ENCODE measurements around the gene COPS2.
"Not testable (repeated sequence)": the region's sequence is repeated elsewhere in the genome, so short reads cannot be mapped to it uniquely, and the experiment has no call there.

Gene COPS2

GRCh38 chr15:49155110-49155833 is at the start of gene COPS2:
Gene COPS2, minus strand, starts transcription at chr15:49155599. Its CDS starts 21 bp downstream, at chr15:49155578.
- peak; percentile 97 for DNase-seq

- no peak for DNase-seq
These were observed 44.9 kb upstream of the COPS2 start for GRCh38 chr15:49200347-49200746.

DNA sequence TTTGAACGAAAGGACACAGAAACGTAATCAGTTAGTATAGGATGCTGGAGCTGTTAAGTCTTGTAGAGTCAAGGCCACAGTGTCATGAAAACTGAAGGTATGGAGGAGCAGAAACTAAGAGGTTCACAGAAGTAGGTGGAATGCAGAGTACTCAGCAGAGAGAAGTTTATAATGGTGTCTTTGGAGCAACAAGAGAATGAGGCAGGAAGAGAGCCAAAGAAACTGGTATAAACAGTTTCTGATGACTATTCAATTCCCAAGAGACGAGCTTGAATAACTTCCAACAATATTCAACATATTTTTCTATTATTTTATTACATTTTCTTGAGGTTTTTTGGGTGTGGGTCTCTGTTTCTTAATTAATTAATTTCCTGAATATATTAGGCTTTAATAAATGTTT is 44.3 kb upstream of the COPS2 start:
- DNase-seq = no peak

DNA sequence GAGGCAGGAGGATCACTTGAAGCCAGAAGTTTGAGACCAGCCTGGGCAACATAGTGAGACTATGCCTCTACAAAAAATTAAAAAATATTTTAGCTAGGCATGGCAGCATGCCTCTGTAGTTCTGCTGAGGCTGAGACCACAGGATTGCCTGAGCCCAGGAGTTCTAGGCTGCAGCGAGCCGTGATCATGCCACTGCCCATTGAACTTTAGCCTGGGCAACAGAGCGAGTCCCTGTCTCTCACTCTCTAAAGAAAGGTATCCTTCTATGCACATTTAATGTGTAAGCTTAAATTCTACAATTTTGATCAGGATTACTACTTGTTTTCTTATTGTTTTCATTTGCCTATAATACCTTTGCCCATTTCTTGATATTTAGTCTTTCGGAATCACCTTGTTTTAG is 41.5 kb upstream of the COPS2 start:
- DNase-seq = no peak

DNA sequence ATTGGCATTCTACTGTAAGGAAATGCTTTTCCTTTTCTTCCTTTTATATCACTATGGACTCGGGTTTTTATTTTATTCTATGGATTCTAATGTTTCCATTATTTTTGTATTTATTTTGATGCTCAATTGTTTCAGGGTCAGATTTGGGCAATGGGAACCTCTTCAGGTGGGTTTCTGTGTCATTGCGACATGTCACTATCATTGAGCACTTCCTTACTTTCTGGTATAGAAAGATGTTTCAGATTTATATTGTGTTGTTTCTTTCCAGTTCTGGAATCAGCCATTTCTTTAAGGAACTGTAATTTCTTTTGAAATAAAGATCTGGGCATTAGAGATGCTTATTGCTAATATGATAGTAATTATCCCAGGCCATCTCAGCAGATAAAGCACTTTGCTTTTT is 36.5 kb upstream of the COPS2 start:
- no peak for DNase-seq

DNA sequence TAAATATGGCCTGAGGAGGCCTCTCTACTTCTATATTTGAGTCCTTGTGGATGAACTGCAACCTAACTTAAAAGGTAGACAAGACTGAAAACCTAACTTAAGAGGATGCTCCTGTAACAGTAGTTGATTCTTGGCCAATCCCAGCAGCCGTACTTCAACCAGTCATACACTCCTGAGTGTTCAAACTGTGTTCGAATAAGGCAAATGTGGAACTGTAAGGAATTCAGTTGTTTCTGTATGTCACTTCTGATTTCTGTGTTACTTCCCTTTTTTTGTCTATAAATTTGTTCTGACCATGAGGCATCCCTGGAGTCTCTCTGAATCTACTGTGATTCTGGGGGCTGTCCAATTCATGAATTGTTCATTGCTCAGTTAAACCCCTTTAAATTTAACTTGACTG is 35.2 kb upstream of the COPS2 start:
- DNase-seq = no peak

DNA sequence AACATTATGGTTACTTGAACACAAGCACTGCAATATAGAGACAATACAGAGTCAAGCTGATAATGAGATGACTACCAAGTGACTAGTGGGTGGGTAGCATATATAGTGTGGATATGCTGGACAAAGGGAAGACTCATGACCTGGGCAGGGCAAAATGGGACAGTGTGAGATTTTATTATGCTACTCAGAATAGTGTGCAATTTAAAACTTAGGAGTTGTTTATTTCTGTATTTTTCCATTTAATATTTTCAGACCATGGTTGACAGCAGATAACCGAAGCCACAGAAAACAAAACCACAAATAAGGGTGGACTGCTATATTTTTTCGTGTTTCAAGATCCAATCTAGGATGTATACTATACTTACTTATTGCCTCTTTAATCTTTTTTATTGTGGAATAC is 34.2 kb upstream of the COPS2 start:
- DNase-seq = no peak

DNA sequence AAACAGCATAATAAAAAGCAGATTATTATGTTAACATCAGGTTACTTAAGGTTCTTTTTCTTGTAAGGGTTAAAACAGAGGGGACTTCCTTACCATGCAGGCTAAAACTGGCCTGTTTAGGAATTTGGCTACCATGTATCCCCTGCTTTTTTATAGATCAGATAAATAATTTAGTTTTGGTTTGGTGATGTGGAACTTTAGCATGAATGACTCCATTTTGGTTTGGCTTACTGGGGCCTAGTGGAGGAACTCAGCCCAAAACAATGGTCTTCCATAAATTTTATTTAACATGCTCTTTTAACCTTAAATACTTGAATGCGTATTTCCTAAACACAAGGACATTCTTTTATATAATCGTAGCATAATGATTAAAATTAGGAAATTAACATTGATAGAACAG is 33.5 kb upstream of the COPS2 start:
- DNase-seq = no peak

GRCh38 chr15:49187549-49188245 is 32.3 kb upstream of the COPS2 start:
- peak; percentile 51 for DNase-seq

- no peak for DNase-seq
These were observed 30.1 kb upstream of the COPS2 start for GRCh38 chr15:49185473-49185872.

GRCh38 chr15:49183741-49184140 is 28.3 kb upstream of the COPS2 start:
- not testable (repeated sequence) for DNase-seq

GRCh38 chr15:49182128-49182527 is 26.7 kb upstream of the COPS2 start:
- no peak for DNase-seq

DNA sequence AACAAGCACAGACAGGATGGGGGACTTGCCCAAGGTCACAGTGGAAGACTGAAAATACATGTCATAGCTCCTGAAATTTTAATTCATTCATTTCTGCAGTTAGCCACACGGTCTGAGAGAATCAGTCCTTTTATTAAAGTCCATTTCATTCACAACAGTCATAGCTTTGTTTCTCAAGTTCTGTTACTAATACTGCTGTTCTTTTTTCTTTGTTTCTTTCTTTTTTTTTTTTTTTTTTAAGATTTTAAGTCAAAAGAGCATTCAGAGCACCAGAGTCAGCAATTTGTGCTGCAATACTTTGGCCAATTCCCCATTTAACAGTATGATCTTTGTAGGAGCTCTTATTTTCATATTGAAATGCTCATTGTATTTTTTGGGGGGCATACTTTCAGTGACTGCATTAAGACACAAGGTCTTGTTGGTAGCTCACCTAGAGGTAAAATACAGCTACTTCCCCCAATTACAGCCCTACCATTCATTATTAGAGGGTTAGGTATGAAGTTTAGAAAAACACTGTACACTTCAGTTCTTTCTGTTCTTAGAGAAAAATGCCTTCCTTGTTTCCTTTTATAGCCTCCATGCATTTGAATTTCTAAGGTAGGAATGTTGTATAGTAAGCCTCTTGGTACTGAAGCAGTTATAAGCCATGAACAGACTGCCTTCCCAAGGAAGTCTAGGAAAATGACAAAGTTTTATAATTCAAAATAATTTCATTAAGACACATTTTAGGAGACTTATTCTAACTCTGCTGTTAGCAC is 24.2 kb upstream of the COPS2 start:
- DNase-seq = no peak

DNA sequence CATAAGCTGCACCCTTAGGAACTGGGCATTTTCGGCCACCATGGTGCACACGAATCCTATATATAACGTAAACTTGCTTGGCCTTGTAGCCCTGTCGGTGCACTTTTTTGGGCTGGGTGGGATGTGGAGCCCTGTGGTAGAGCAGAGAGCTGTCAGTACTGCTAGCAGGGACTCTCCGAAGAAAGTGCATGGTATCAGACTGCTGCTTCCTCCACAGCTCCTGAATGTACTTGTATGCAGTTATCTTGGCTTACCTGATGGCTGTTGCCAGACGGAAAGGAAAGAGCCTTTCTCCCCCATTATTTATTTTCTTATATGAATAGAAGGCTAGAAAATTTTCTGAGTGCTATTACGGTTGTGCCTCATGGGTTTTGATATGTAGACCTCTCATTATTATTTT is 23.1 kb upstream of the COPS2 start:
- no peak for DNase-seq

DNA sequence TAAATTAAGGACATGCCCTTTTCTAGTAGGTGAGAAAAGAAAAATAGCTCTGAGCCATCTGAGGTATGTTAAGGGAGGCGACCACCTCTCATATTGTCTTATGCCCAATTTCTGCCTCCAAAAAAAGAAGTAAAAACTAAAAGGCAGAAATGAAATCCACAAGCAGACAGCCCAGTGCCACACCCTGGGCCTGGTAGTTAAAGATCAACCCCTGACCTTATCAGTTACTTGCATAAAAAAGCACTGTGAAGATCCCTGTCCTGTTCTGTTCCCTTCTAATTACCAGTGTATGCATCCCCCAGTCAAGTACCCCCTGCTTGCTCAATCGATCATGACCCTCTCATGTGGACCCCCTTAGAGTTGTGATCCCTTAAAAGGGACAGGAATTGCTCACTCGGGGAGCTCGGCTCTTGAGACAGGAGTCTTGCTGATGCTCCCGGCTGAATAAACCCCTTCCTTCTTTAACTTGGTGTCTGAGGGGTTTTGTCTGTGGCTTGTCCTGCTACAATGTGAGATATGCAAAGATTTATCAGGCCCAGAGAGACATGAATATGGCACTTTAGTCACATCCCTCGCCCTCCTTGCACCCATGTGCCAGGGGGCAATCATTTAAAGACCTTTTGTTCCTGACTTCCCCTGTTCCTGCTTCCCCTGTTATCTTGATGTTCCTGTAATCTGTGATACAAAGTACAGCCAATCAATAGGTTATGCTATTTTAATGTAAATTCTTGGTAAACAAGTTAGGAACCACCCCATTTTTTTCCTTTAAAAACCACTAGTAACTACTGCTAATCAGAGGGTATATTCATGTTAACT is 20.4 kb upstream of the COPS2 start:
- DNase-seq = not testable (repeated sequence)

GRCh38 chr15:49174902-49175301 is 19.5 kb upstream of the COPS2 start:
- DNase-seq = no peak

DNA sequence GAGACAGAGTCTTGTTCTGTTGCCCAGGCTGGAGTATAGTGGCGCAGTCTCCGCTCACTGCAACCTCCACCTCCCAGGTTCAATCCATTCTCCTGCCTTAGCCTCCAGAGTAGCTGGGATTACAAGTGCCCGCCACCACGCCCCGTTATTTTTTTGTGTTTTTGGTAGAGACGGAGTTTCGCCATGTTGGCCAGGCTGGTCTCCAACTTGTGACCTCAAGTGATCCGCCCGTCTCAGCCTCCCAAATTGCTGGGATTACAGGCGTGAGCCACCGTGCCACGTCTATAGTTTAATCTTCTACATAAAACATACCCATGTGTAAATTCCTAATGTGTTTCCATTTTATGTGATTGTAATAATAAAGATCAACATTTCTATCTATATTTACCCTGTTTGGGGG is 16.4 kb upstream of the COPS2 start:
- no peak for DNase-seq

DNA sequence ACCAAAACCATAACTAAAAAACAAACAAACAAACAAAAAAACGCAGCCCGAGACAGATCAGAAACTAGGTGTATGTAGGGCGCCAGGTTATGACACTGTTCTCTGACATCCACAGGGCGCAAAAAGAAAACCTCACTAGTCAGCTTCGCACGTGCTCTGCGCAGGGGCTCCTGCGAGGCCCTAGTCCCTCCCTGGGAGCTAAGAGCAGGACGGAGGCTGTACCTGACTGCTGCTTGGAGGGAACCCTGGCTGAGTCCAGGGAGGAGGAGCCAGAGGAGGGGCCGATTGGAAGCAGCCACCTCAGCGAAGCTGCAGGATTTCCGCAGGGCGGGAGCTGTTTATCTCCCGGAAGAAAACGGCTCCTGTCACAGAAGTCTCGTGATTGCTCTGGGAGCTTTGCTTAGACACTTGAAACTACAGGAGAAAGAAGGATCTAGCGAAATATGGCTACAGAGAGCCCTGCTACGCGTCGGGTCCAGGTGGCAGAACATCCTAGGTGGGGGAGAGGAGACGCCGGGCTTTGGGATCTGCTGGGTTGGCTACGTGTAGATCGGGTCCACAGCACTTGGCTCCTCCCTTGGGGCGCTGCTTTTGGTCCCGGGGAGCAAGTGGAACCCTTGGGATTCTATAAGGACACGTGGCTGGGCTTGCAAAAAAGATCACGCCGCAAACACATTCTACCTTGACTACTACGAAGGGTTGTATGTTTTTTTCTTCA is 14.6 kb upstream of the COPS2 start, which contains the start of gene GALK2:
GALK2 (plus strand) TSS at position 368 of the 718 bp plus-strand sequence; CDS start at position 444, 76 bp downstream.
- DNase-seq = peak; percentile 98

GRCh38 chr15:49168016-49168415 is 12.6 kb upstream of the COPS2 start:
- no peak for DNase-seq

DNA sequence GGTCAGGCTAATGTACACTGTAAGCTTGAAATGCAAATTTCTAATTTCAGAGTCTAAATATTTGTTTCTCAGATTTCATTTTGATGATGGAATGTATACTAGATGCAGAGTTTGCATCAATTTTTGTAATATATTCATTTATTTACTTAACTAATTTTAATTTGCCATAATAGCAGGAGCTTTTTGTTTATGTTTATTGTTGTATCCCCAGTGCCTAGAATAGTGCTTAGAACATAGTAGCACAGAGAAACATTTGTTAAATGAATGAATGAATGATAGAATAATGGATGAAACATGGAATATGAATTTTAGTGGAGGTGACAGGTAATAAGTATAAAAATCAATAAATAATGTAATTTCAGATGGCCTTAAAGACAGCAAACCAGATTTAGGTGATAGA is 9.5 kb upstream of the COPS2 start:
- no peak for DNase-seq

DNA sequence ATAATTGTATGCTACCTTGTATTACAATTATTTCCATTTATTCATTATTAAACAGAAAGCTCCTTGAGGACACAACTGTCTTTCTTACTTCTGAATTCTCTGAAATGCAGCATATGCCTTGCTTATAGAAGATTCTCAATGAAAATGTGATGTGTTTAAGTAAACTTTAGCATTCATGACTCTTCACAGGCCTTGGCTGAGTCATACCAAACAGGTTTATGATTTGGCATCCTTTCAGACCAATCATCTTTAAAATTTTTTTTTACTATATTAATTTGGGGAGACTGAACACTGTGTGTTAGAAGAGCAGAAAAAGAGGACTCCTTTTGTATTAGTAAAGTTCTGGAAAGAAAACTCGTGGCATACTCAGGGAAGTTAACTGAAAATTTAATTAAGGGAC is 8.3 kb upstream of the COPS2 start:
- no peak for DNase-seq

Data from DMS53 (cell line).